K562 (cell line): ENCODE data around the gene PRF1. TPM values are rescaled to one million over a fixed set of nuclear protein-coding genes. Genes with fewer than 3 reads are reported as not detected.

Experiments used
- ATAC-seq: fragments of 200-7000 bp; cut with Tn5 transposase; 3 replicates; pipeline ENCODE4 v1.9.1; 2020; ENCODE audit warnings: moderate library complexity
- BruUV-seq: library from RNA; stranded (reverse); fragments of 400-500 nt; replicated peaks from 2 replicates; lab custom pipeline; 2021; lab: Mats Ljungman, UMichigan
- CTCF ChIA-PET: fragments of 300-600 bp; formaldehyde crosslinking; extraction: SDS; loops from one replicate; lab custom pipeline; 2021; ENCODE audit warnings: low intra/inter-chr PET ratio; lab: Yijun Ruan, JAX
- POLR2A ChIA-PET: fragments of 300-600, 350-650 bp; sonication (Branson Sonifier 250); formaldehyde crosslinking; extraction: SDS; loops from one replicate; lab custom pipeline; 2021; ENCODE audit warnings: antibody characterized with exemption, inconsistent platforms; lab: Yijun Ruan, JAX
- DNase-seq, 4 experiments: peaks; one replicate each; pipeline versions ENCODE4 v3.0.0 to v3.0.0-alpha.2; 2011 to 2018; ENCODE audit warnings: low spot score in 3 of 4, mixed read lengths in 3 of 4; ENCODE audit errors: extremely low read depth in 1 of 4
- FAIRE-seq: peaks from 2 replicates; lab custom pipeline; 2011; peaks lifted over from hg19 to GRCh38; lab: Jason Lieb, UNC
- H2AFZ ChIP-seq: 2 replicates; pipeline ENCODE4 v1.6.0; 2011; ENCODE audit warnings: low read depth, low read length, control low read depth, inconsistent platforms
- H3K27ac ChIP-seq: fragments of 200-600 bp; 3 replicates; pipeline ENCODE4 v1.8.0; 2011; ENCODE audit warnings: low read depth, mild to moderate bottlenecking, control low read depth, inconsistent platforms, low read length, moderate library complexity, mixed read lengths; ENCODE audit errors: extremely low read depth
- H3K27me3 ChIP-seq, 2 experiments: fragments of 300-600 bp in 1 of 2; 2 replicates in 1 of 2; 3 replicates in 1 of 2; pipeline versions ENCODE4 v1.6.0 to v1.8.0; 2011; ENCODE audit warnings: inconsistent platforms in 2 of 2, low read length in 2 of 2, mild to moderate bottlenecking in 1 of 2, mixed read lengths in 1 of 2, moderate library complexity in 1 of 2; ENCODE audit not compliant: control insufficient read depth in 2 of 2, insufficient read depth in 2 of 2
- H3K36me3 ChIP-seq: fragments of 300-600 bp; 3 replicates; pipeline ENCODE4 v1.8.0; 2011; ENCODE audit warnings: mild to moderate bottlenecking, low read length, inconsistent platforms; ENCODE audit not compliant: control insufficient read depth, insufficient read depth
- H3K4me1 ChIP-seq, 2 experiments: fragments of 200-600 bp in 1 of 2; replicated peaks in 1 of 2; 2 replicates in 1 of 2; 3 replicates in 1 of 2; pipeline versions ENCODE4 v1.5.1 to v1.8.0; 2011; ENCODE audit warnings: inconsistent platforms in 2 of 2, low read length in 2 of 2, mild to moderate bottlenecking in 1 of 2, mixed read lengths in 1 of 2, moderate library complexity in 1 of 2; ENCODE audit not compliant: control insufficient read depth in 2 of 2, insufficient read depth in 2 of 2
- H3K4me2 ChIP-seq: 2 replicates; pipeline ENCODE4 v1.6.1; 2011; ENCODE audit warnings: low read length, control low read depth, inconsistent platforms, mixed read lengths; ENCODE audit not compliant: insufficient read depth
- H3K4me3 ChIP-seq: fragments of 200-600 bp; sonication (generic), shearing (Covaris generic); 2 replicates; pipeline ENCODE4 v1.5.1; 2016; ENCODE audit warnings: control low read depth, inconsistent platforms
- H3K79me2 ChIP-seq: fragments of 200-600 bp; 3 replicates; pipeline ENCODE4 v1.8.0; 2011; ENCODE audit warnings: low read length, inconsistent platforms; ENCODE audit not compliant: control insufficient read depth, insufficient read depth
- H3K9ac ChIP-seq, 2 experiments: 2 replicates each; pipeline versions ENCODE4 v1.6.0 to v1.6.1; 2011; ENCODE audit warnings: low read depth in 2 of 2, low read length in 2 of 2, control low read depth in 1 of 2, inconsistent platforms in 1 of 2, mild to moderate bottlenecking in 1 of 2, mixed read lengths in 1 of 2; ENCODE audit not compliant: insufficient read depth in 1 of 2
- H3K9me1 ChIP-seq: one replicate; pipeline ENCODE4 v1.6.0; 2011; ENCODE audit warnings: inconsistent platforms, mild to moderate bottlenecking, low read length, moderate library complexity; ENCODE audit not compliant: control insufficient read depth, insufficient read depth
- H3K9me3 ChIP-seq: replicated peaks from 2 replicates; pipeline ENCODE4 v1.5.1; 2011; ENCODE audit warnings: low read depth, low read length, inconsistent platforms; ENCODE audit not compliant: control insufficient read depth, insufficient read depth
- H4K20me1 ChIP-seq: replicated peaks from 2 replicates; pipeline ENCODE4 v1.6.1; 2011; ENCODE audit warnings: low read length, inconsistent platforms, mixed read lengths; ENCODE audit not compliant: control insufficient read depth, insufficient read depth
- GABPA ChIP-seq: fragments of 200-800 bp; sonication (Bioruptor generic); conservative IDR thresholded peaks from 2 replicates; pipeline ENCODE4 v1.6.1; 2016; ENCODE audit warnings: low read depth, missing genetic modification characterization, missing compliant biosample characterization
- HMGXB4 ChIP-seq: sonication (generic); formaldehyde crosslinking; IDR thresholded peaks from 2 replicates; pipeline ENCODE4 v1.8.1; 2023; ENCODE audit warnings: mild to moderate bottlenecking, missing genetic modification reagents
- TCFL5 ChIP-seq: fragments of 250-450 bp; sonication (Bioruptor Pico); conservative IDR thresholded peaks from 2 replicates; pipeline ENCODE4 v1.6.1; 2021; ENCODE audit warnings: mild to moderate bottlenecking, moderate library complexity, matching md5 sums
- ZBTB34 ChIP-seq: fragments of 250-450 bp; sonication (Bioruptor Pico); IDR thresholded peaks from 2 replicates; pipeline ENCODE4 v1.8.0; 2021; ENCODE audit warnings: mild to moderate bottlenecking, moderate library complexity
- ZBTB40 ChIP-seq, 2 experiments: fragments of 450-650 bp in 1 of 2; sonication (generic) in 1 of 2; formaldehyde crosslinking in 1 of 2; IDR thresholded peaks; 2 replicates each; pipeline versions ENCODE4 v1.7.1 to v1.9.0; 2016 to 2022; ENCODE audit warnings: inconsistent platforms in 1 of 2, mild to moderate bottlenecking in 1 of 2, missing genetic modification reagents in 1 of 2
- ZNF280A ChIP-seq: fragments of 450-650 bp; IDR thresholded peaks from 2 replicates; pipeline ENCODE4 v1.6.1; 2018; ENCODE audit warnings: mild to moderate bottlenecking, low read depth; ENCODE audit not compliant: partially characterized antibody
- ZNF780A ChIP-seq: fragments of 250-450 bp; sonication (Bioruptor Pico); IDR thresholded peaks from 2 replicates; pipeline ENCODE4 v1.5.0; 2021; ENCODE audit warnings: mild to moderate bottlenecking
- WGBS: fragments of 100-300 bp; shearing (Covaris generic); methylation state at CpG from one replicate; pipeline ENCODE4 v1.1.6; 2016; ENCODE audit warnings: low coverage, mixed read lengths; ENCODE audit not compliant: insufficient coverage; ENCODE audit errors: missing lambda C conversion rate; 5-methylcytosine and 5-hydroxymethylcytosine counted together
- in situ Hi-C: fragments of 300-500 bp; cut with MboI; formaldehyde crosslinking; loops from 4 replicates; pipeline ENCODE4 v1.15.0; 2018; ENCODE audit warnings: inconsistent platforms, mixed read lengths
- intact Hi-C: fragments of 100-400 bp; cut with micrococcal nuclease; formaldehyde crosslinking; loops from 2 replicates; pipeline ENCODE4 v1.14.2; 2022
- polyA plus RNA-seq, 8 experiments: library from polyadenylated mRNA; depleted of rRNA in 4 of 8; stranded (reverse) in 5 of 8; unstranded in 3 of 8; fragments of >200 nt; fragmentation: Nextera tagmentation in 2 of 8; fragmentation: Illumina TruSeq in 1 of 8; extraction: Ambion mirVana in 2 of 8; extraction: Trizol in 1 of 8; gene quantifications; 2 replicates each; pipeline versions ENCODE4 v1.2.1 to v1.2.3, GENCODE V29; 2011 to 2014; ENCODE audit warnings: inconsistent platforms in 1 of 8, missing spikeins in 1 of 8
- total RNA-seq, 7 experiments: library from RNA; depleted of rRNA in 6 of 7; stranded (reverse); fragments of >200 nt in 6 of 7; fragmentation: Illumina TruSeq in 2 of 7; extraction: Trizol in 2 of 7; gene quantifications; 2 replicates each; pipeline versions ENCODE4 v1.2.1 to v1.2.3, GENCODE V29; 2011 to 2021; ENCODE audit warnings: low replicate concordance in 1 of 7

PRF1 gene
- total and polyA plus RNA-seq, 9 of the 15 experiments (the other 6 are each of a cell fraction or from before 2014, with no cell fraction given): 3.8 to 8.6 (median 6.3) TPM

- no TSS peak for BruUV-seq
- Histone ChIP-seq H3K4me2 (no peak overlapping the region), H3K27me3 (no peaks in the 10 kb centered on the region), H3K4me1 (peaks cover 24 to 31% of the 10 kb centered on the region in 2 experiments), H4K20me1 (no peaks in the 10 kb centered on the region), H3K27ac (no peak overlapping the region), H3K9me1 (no peaks in the 10 kb centered on the region), H3K9me3 (no peaks in the 10 kb centered on the region), H3K4me3 (no peak overlapping the region), H2AFZ (no peak overlapping the region), H3K9ac (peak overlapping the region in 1 of 2 experiments; percentile 72; a peak in 1 of 4 replicates), H3K79me2 (no peaks in the 10 kb centered on the region), H3K36me3 (no peaks in the 10 kb centered on the region)
- POLR2A ChIA-PET: interaction anchor here (2.7 kb wide), 1 partner anchor 10 kb away, joined by 11 read pairs; no protein-coding TSS in a partner anchor
- intact Hi-C loops (no loop called here), in situ Hi-C loops (no loop called here)
- 57% methylated on average over 4 of the region's 4 CpGs for WGBS
- FAIRE-seq (no peak), DNase-seq (no peak), ATAC-seq (no peak)
- CTCF ChIA-PET: no interaction called here
- TF ChIP-seq ZBTB34 (CRISPR knock-in tag) (no peak), HMGXB4 (CRISPR knock-in tag) (no peak), ZNF280A (no peak), GABPA (tag) (no peak), ZNF780A (CRISPR knock-in tag) (no peak), TCFL5 (no peak), ZBTB40 (IDR thresholded peaks at IDR 0.05) (no peak), ZBTB40 (CRISPR knock-in tag; IDR thresholded peaks at IDR 0.05) (no peak)
Observed at GRCh38 chr10:70571236-70571635, 31.3 kb downstream of the PRF1 start.
